GM12891 (cell line): ENCODE results near the gene LAT.

Experiments used
- DNase-seq: peaks from one replicate; pipeline ENCODE4 v3.0.0; 2011; ENCODE audit warnings: low spot score; ENCODE audit not compliant: insufficient read length
- FAIRE-seq: peaks from 2 replicates; lab custom pipeline; 2011; peaks lifted over from hg19 to GRCh38; lab: Jason Lieb, UNC
- PAX5 ChIP-seq: IDR thresholded peaks from 2 replicates; pipeline ENCODE4 v1.6.1; 2011; ENCODE audit warnings: low read length, moderate library complexity, mild to moderate bottlenecking; ENCODE audit not compliant: insufficient read depth, severe bottlenecking
- POLR2A ChIP-seq: IDR thresholded peaks from 2 replicates; pipeline ENCODE4 v1.6.1; 2011; ENCODE audit warnings: low read depth, low read length, control low read depth
- POLR2AphosphoS5 ChIP-seq: IDR thresholded peaks from 2 replicates; pipeline ENCODE4 v1.6.1; 2011; ENCODE audit warnings: low read depth, low read length, control low read depth
- POU2F2 ChIP-seq: IDR thresholded peaks from 2 replicates; pipeline ENCODE4 v1.6.1; 2011; ENCODE audit warnings: low read depth, mild to moderate bottlenecking, control low read depth, low read length, moderate library complexity
- SPI1 ChIP-seq: IDR thresholded peaks from 2 replicates; pipeline ENCODE4 v1.6.1; 2011; ENCODE audit warnings: low read depth, low read length, control low read depth
- TAF1 ChIP-seq: IDR thresholded peaks from 2 replicates; pipeline ENCODE4 v1.6.1; 2011; ENCODE audit warnings: low read depth, low read length, control low read depth

The LAT gene

DNA sequence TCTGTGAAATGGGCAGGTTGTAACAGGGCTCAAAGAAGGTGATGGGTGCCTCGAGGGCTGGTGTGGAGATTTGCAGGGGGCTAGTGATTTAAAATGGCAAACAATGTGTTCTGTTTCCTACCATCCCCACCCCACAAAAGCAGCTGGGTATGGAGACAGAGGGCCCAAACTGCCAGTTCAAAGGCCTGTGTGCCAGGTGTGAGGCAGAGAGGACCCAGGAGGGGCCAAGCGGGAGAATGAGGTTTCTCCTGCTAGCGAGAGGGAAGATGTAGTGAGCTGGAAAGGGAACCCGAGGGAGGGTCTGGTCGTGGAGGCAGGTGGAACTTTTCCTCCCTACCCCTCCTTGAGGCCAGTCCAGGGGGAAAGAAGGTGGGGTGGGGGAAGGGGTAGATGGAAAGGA is 39.4 kb downstream of the LAT start:
- FAIRE-seq, result no peak
- no peak for DNase-seq
- no peak for TF ChIP-seq POLR2AphosphoS5

DNA sequence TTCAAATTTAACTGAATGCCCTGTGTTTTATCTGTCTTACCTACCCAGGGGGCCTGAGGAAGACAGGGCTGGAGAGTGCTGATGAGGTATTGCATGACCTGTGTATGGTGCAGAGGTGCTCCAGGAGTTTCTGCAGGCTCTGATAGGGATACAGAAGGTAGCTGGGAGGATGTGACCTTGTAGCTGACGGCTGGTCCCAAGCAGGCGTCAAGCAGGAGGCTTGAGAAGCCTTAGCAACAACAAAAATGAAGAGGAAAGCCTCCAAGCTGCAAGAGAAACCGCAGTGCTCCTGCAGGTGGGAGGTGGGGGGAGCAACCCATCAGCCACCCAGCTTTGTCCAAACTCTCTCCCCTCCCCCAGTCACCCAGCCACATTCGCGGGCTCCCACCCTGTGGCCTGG is 40.4 kb downstream of the LAT start:
- DNase-seq, result no peak
- TF ChIP-seq POLR2A, result no peak
- no peak for TF ChIP-seq SPI1
- no peak for FAIRE-seq

DNA sequence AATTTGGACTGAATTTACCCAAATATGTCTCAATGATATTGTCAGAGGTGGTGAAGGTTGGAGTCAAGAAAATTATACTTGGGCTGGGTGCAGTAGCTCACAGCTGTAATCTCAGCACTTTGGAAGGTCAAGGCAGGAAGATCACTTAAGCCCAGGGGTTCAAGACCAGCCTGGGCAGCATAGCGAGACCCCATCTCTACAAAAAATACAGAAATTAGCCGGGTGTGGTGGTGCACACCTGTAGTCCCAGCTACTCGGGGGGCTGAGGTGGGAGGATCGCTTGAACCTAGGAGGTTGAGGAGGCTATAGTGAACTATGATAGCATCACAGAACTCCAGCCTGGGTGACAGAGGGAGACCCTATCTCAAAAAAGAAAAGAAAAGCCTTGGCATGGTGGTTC is 40.9 kb downstream of the LAT start:
- TF ChIP-seq SPI1 (no peak), PAX5 (no peak), POLR2AphosphoS5 (no peak), POLR2A (no peak), TAF1 (no peak), POU2F2 (no peak)
- no peak for DNase-seq
- no peak for FAIRE-seq

DNA sequence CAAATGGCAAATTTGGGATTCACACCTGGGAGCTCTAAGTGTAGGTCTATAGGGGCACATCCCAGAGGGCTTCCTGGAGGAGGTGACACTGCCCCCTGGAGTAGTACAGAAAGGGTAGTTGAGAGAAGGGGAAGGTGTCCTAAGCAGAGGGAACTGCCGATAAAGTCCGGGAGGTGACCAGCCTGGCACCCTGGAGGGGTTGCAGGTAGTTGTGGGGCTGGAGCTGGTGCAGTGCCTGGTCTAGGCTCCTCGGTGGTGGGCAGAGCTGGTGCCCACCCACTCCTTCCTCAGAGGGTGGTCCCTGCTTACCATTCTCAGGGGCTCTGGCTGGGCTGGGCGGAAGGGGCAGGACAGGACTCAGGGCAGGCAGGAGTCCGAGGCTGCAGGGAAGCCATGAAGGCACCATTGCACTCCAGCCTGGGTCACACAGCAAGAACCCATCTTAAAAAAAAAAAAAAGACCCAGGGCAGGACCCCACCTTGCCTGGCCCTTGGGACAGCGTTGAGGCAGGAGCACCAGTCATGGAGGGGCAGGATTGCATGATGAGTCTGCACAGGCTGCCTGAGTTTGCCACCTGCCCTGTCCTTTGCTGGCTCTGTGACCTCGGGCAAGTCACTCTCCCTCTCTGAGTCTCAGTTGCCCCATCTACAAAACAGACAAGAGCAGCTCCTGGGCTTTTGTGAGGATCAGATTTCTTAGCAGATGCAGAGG is 43.8 kb downstream of the LAT start:
- DNase-seq, result no peak
- no peak for TF ChIP-seq PAX5
- TF ChIP-seq TAF1, result no peak
- TF ChIP-seq SPI1, result no peak
- TF ChIP-seq POU2F2, result no peak
- no peak for TF ChIP-seq POLR2AphosphoS5
- TF ChIP-seq POLR2A, result no peak
- no peak for FAIRE-seq

- no peak for DNase-seq
- TF ChIP-seq POLR2A, result no peak
- no peak for TF ChIP-seq PAX5
- no peak for TF ChIP-seq TAF1
- no peak for TF ChIP-seq POLR2AphosphoS5
- TF ChIP-seq SPI1, result no peak
- TF ChIP-seq POU2F2, result no peak
- FAIRE-seq, result no peak
Observed at GRCh38 chr16:29029168-29029994, 44.5 kb downstream of the LAT start.

- TF ChIP-seq POU2F2 (no peak), SPI1 (no peak), TAF1 (no peak), POLR2AphosphoS5 (no peak), PAX5 (no peak), POLR2A (no peak)
- no peak for FAIRE-seq
- no peak for DNase-seq
Observed at GRCh38 chr16:29030086-29030840, 45.4 kb downstream of the LAT start.
